HCT116 (cell line): ENCODE results near the gene PNMA3. TPM values are rescaled to one million over a fixed set of nuclear protein-coding genes. Genes with fewer than 3 reads are reported as not detected.

Source experiments
- ATAC-seq: fragments of 200-7000 bp; cut with Tn5 transposase; 2 replicates; pipeline ENCODE4 v1.9.1; 2020; ENCODE audit warnings: mild to moderate bottlenecking, moderate library complexity
- BruUV-seq: library from RNA; stranded (reverse); fragments of 400-500 nt; replicated peaks from 2 replicates; lab custom pipeline; 2021; lab: Mats Ljungman, UMichigan
- CTCF ChIA-PET: fragments of 300-600 bp; sonication (Branson Sonifier 250); formaldehyde crosslinking; loops from one replicate; lab custom pipeline; 2021; ENCODE audit warnings: antibody characterized with exemption; lab: Charles Lee
- POLR2A ChIA-PET: fragments of 300-600, 350-600 bp; sonication (Branson Sonifier 250); formaldehyde crosslinking; loops from one replicate; lab custom pipeline; 2021; ENCODE audit warnings: antibody characterized with exemption; lab: Charles Lee
- RAD21 ChIA-PET, 2 experiments: fragments of 300-600 bp; sonication (Branson Sonifier 250); formaldehyde crosslinking; loops; one replicate each; lab custom pipeline; 2023; ENCODE audit warnings: low total read pairs in 2 of 2; ENCODE audit not compliant: uncharacterized antibody in 2 of 2, unreplicated experiment in 2 of 2, low non-redundant PET in 1 of 2; lab: Charles Lee
- DNase-seq: peaks from one replicate; pipeline ENCODE4 v3.0.0-alpha.2; 2010; ENCODE audit warnings: low read depth, low spot score
- H2AFZ ChIP-seq: fragments of 200-600 bp; shearing (Covaris generic), sonication (generic); 2 replicates; pipeline ENCODE4 v1.6.1; 2017; ENCODE audit warnings: low read depth, mixed run types, mixed read lengths, antibody characterized with exemption, low read length; ENCODE audit not compliant: poor library complexity, severe bottlenecking
- H3K27ac ChIP-seq: 2 replicates; pipeline ENCODE4 v1.5.1; 2012; ENCODE audit warnings: low read depth, low read length
- H3K27me3 ChIP-seq: fragments of 200-600 bp; sonication (generic); 2 replicates; pipeline ENCODE4 v1.6.1; 2016; ENCODE audit warnings: mixed run types, low read length, mixed read lengths; ENCODE audit not compliant: insufficient read depth
- H3K36me3 ChIP-seq, 2 experiments: fragments of 200-500 bp in 1 of 2; fragments of 200-600 bp in 1 of 2; sonication (Bioruptor generic) in 1 of 2; sonication (generic) in 1 of 2; 2 replicates each; pipeline versions ENCODE4 v1.5.1 to v1.6.1; 2014 to 2016; ENCODE audit warnings: low read length in 2 of 2, inconsistent platforms in 1 of 2, mixed read lengths in 1 of 2, mixed run types in 1 of 2; ENCODE audit not compliant: insufficient read depth in 2 of 2, control insufficient read depth in 1 of 2
- H3K4me1 ChIP-seq, 2 experiments: fragments of 200-600 bp in 1 of 2; sonication (generic) in 1 of 2; 2 replicates each; pipeline versions ENCODE4 v1.5.1 to v1.6.1; 2012 to 2017; ENCODE audit warnings: low read length in 2 of 2, inconsistent platforms in 1 of 2, mild to moderate bottlenecking in 1 of 2, mixed read lengths in 1 of 2, mixed run types in 1 of 2, moderate library complexity in 1 of 2; ENCODE audit not compliant: insufficient read depth in 2 of 2, control insufficient read depth in 1 of 2
- H3K4me2 ChIP-seq: fragments of 200-600 bp; sonication (generic); 2 replicates; pipeline ENCODE4 v1.6.1; 2017; ENCODE audit warnings: mixed run types, low read length, mixed read lengths
- H3K4me3 ChIP-seq, 2 experiments: fragments of 200-600 bp in 1 of 2; sonication (generic) in 1 of 2; replicated peaks in 1 of 2; 2 replicates each; pipeline ENCODE4 v1.5.1; 2011 to 2016; ENCODE audit warnings: low read length in 2 of 2, control low read depth in 1 of 2, low read depth in 1 of 2, mild to moderate bottlenecking in 1 of 2, mixed read lengths in 1 of 2, mixed run types in 1 of 2
- H3K79me2 ChIP-seq: fragments of 200-600 bp; sonication (generic); 2 replicates; pipeline ENCODE4 v1.6.1; 2017; ENCODE audit warnings: mild to moderate bottlenecking, mixed run types, low read length, moderate library complexity, mixed read lengths; ENCODE audit not compliant: insufficient read depth
- H3K9ac ChIP-seq: fragments of 200-600 bp; sonication (generic); 2 replicates; pipeline ENCODE4 v1.6.1; 2016; ENCODE audit warnings: low read length, mixed read lengths
- H3K9me2 ChIP-seq: fragments of 200-600 bp; sonication (generic), shearing (Covaris generic); 2 replicates; pipeline ENCODE4 v1.6.1; 2017; ENCODE audit warnings: mixed run types, mild to moderate bottlenecking, moderate library complexity; ENCODE audit not compliant: insufficient read depth
- H3K9me3 ChIP-seq, 2 experiments: fragments of 200-500 bp in 1 of 2; fragments of 200-600 bp in 1 of 2; sonication (Bioruptor generic) in 1 of 2; sonication (generic) in 1 of 2; 2 replicates each; pipeline ENCODE4 v1.6.1; 2014 to 2017; ENCODE audit warnings: low read length in 2 of 2, mixed read lengths in 2 of 2, inconsistent platforms in 1 of 2, low read depth in 1 of 2, mild to moderate bottlenecking in 1 of 2, mixed run types in 1 of 2, moderate library complexity in 1 of 2; ENCODE audit not compliant: control insufficient read depth in 1 of 2, insufficient read depth in 1 of 2
- H4K20me1 ChIP-seq: fragments of 200-600 bp; sonication (generic), shearing (Covaris generic); 2 replicates; pipeline ENCODE4 v1.6.1; 2017; ENCODE audit warnings: mixed run types, mild to moderate bottlenecking, moderate library complexity; ENCODE audit not compliant: insufficient read depth
- ATF3 ChIP-seq: IDR thresholded peaks from 2 replicates; pipeline ENCODE4 v1.6.1; 2012
- CEBPB ChIP-seq: IDR thresholded peaks from 2 replicates; pipeline ENCODE4 v1.6.1; 2012; ENCODE audit warnings: low read depth
- EGR1 ChIP-seq: IDR thresholded peaks from 2 replicates; pipeline ENCODE4 v1.6.1; 2012; ENCODE audit warnings: low read depth
- ELF1 ChIP-seq: IDR thresholded peaks from 2 replicates; pipeline ENCODE4 v1.6.1; 2012; ENCODE audit warnings: low read depth, borderline replicate concordance
- EZH2 ChIP-seq: fragments of 200-600 bp; sonication (generic); IDR thresholded peaks from 2 replicates; pipeline ENCODE4 v1.6.1; 2017; ENCODE audit warnings: antibody characterized with exemption, mixed run types
- EZH2phosphoT487 ChIP-seq: fragments of 200-600 bp; IDR thresholded peaks from 2 replicates; pipeline ENCODE4 v1.6.1; 2018; ENCODE audit warnings: antibody characterized with exemption, borderline replicate concordance
- JUND ChIP-seq: IDR thresholded peaks from 2 replicates; pipeline ENCODE4 v1.6.1; 2012
- MAX ChIP-seq: IDR thresholded peaks from 2 replicates; pipeline ENCODE4 v1.6.1; 2012
- POLR2A ChIP-seq: IDR thresholded peaks from 2 replicates; pipeline ENCODE4 v1.7.0; 2011; ENCODE audit warnings: borderline replicate concordance; ENCODE audit not compliant: insufficient read depth, insufficient read length; ENCODE audit errors: extremely low read depth
- POLR2AphosphoS5 ChIP-seq: IDR thresholded peaks from 2 replicates; pipeline ENCODE4 v1.6.1; 2011; ENCODE audit warnings: mild to moderate bottlenecking, low read depth, low read length, moderate library complexity
- RAD21 ChIP-seq: IDR thresholded peaks from 2 replicates; pipeline ENCODE4 v1.6.1; 2012; ENCODE audit warnings: low read depth, mild to moderate bottlenecking
- SIN3A ChIP-seq: IDR thresholded peaks from 2 replicates; pipeline ENCODE4 v1.6.1; 2012; ENCODE audit warnings: low read depth
- SRF ChIP-seq: IDR thresholded peaks from 2 replicates; pipeline ENCODE4 v1.6.1; 2012; ENCODE audit warnings: low read depth
- TCF7L2 ChIP-seq: IDR thresholded peaks from 2 replicates; pipeline ENCODE4 v1.7.0; 2011; ENCODE audit warnings: borderline replicate concordance, inconsistent platforms; ENCODE audit not compliant: insufficient read depth, insufficient read length; ENCODE audit errors: extremely low read depth
- ZBTB33 ChIP-seq: IDR thresholded peaks from 2 replicates; pipeline ENCODE4 v1.6.1; 2011; ENCODE audit warnings: mild to moderate bottlenecking, low read length, moderate library complexity; ENCODE audit not compliant: insufficient replicate concordance; ENCODE audit errors: extremely low read depth
- ZFX ChIP-seq: fragments of 450-650 bp; IDR thresholded peaks from 2 replicates; pipeline ENCODE4 v1.6.1; 2017
- ZNF274 ChIP-seq: fragments of 200-500 bp; sonication (Bioruptor generic); IDR thresholded peaks from 2 replicates; pipeline ENCODE4 v1.6.1; 2014; ENCODE audit warnings: mild to moderate bottlenecking, low read depth, low read length, inconsistent platforms
- intact Hi-C: fragments of 100-400 bp; cut with micrococcal nuclease; formaldehyde crosslinking; loops from 2 replicates; pipeline ENCODE4 v1.10.0; 2022
- total RNA-seq: library from RNA; stranded (reverse); gene quantifications from one replicate; pipeline ENCODE4 v1.2.1, GENCODE V29; 2021; ENCODE audit not compliant: unreplicated experiment

PNMA3 gene
- total RNA-seq, 1 experiment from 2014 or later: not detected

- no TSS peak for BruUV-seq
- Histone ChIP-seq H3K27ac (no peak overlapping the region), H3K9me3 (no peaks in the 10 kb centered on the region), H2AFZ (no peak overlapping the region), H3K36me3 (no peaks in the 10 kb centered on the region), H3K79me2 (no peaks in the 10 kb centered on the region), H3K27me3 (no peaks in the 10 kb centered on the region), H3K9ac (no peak overlapping the region), H3K4me3 (no peak overlapping the region), H3K4me1 (peaks cover 0 to 8% of the 10 kb centered on the region in 2 experiments; a peak in 2 of 4 replicates), H3K9me2 (no peaks in the 10 kb centered on the region), H4K20me1 (no peaks in the 10 kb centered on the region), H3K4me2 (no peak overlapping the region)
- POLR2A ChIA-PET: no interaction called here
- DNase-seq: no peak
- intact Hi-C loops: no loop called here
- ATAC-seq: no peak
- RAD21 ChIA-PET: no interaction called here
- TF ChIP-seq EZH2: no peak
- no peak for TF ChIP-seq TCF7L2
- no peak for TF ChIP-seq ZNF274
- no peak for TF ChIP-seq MAX
- CTCF ChIA-PET: no interaction called here
Measured at GRCh38 chrX:153059191-153060094, 3.2 kb downstream of the PNMA3 start.

DNA sequence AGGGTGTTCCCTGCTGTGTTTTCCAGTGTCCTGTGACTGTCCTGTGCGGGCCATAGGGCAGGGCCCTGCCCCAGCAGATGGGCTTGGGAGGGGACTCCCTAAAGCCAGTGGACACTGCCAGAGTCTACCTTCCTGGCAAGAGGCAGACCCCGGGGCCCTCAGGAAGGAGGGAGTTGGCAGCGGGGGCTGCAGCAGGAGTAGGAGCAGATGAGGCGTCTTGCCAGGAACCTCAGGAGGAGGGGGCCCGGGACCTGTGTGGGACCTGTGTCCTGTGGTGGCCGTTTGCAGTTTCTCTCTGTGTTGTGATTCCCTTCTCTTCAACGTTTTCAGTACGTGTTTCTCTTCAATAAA, 3.8 kb downstream of the PNMA3 start:
- Histone ChIP-seq H3K9me2 (no peaks in the 10 kb centered on the region), H3K79me2 (no peaks in the 10 kb centered on the region), H3K4me3 (no peak overlapping the region), H2AFZ (no peak overlapping the region), H3K4me1 (peaks cover 0 to 8% of the 10 kb centered on the region in 2 experiments; a peak in 2 of 4 replicates), H3K36me3 (no peaks in the 10 kb centered on the region), H3K4me2 (no peak overlapping the region), H3K27ac (no peak overlapping the region), H4K20me1 (no peaks in the 10 kb centered on the region), H3K9me3 (no peaks in the 10 kb centered on the region), H3K27me3 (no peaks in the 10 kb centered on the region), H3K9ac (no peak overlapping the region)
- TF ChIP-seq EZH2: no peak
- TF ChIP-seq RAD21: no peak
- TF ChIP-seq POLR2AphosphoS5: no peak
- TF ChIP-seq ELF1: no peak
- TF ChIP-seq JUND: no peak
- TF ChIP-seq TCF7L2: no peak
- no peak for TF ChIP-seq SRF
- TF ChIP-seq EZH2phosphoT487: no peak
- TF ChIP-seq MAX: no peak
- no peak for TF ChIP-seq ATF3
- no peak for TF ChIP-seq CEBPB
- no peak for TF ChIP-seq ZBTB33
- TF ChIP-seq POLR2A: no peak
- TF ChIP-seq EGR1: no peak
- no peak for TF ChIP-seq ZFX
- TF ChIP-seq ZNF274: no peak
- no peak for TF ChIP-seq SIN3A
- BruUV-seq: no TSS peak
- no peak for ATAC-seq
- POLR2A ChIA-PET: no interaction called here
- intact Hi-C loops: no loop called here
- CTCF ChIA-PET: no interaction called here
- no peak for DNase-seq
- RAD21 ChIA-PET: no interaction called here
